Neutrophil (primary cell): ENCODE measurements around the gene RASSF8.

Experiments
- H3K27ac ChIP-seq: fragments of 200-600 bp; sonication (generic); 2 replicates; pipeline ENCODE4 v1.5.1; 2016; ENCODE audit warnings: mild to moderate bottlenecking, moderate library complexity
- H3K27me3 ChIP-seq: fragments of 200-600 bp; sonication (generic); 2 replicates; pipeline ENCODE4 v1.6.0; 2016; ENCODE audit warnings: mild to moderate bottlenecking
- H3K36me3 ChIP-seq: fragments of 200-600 bp; sonication (generic); 2 replicates; pipeline ENCODE4 v1.5.1; 2017
- H3K4me1 ChIP-seq, 2 experiments: fragments of 200-600 bp in 1 of 2; sonication (generic) in 1 of 2; 1 replicate in 1 of 2; 2 replicates in 1 of 2; pipeline versions ENCODE4 v1.5.1 to v1.6.1; 2013 to 2016; ENCODE audit warnings: low read depth in 1 of 2, low read length in 1 of 2, mild to moderate bottlenecking in 1 of 2, moderate library complexity in 1 of 2; ENCODE audit not compliant: control insufficient read depth in 1 of 2, insufficient read depth in 1 of 2
- H3K4me3 ChIP-seq, 2 experiments: fragments of 200-600 bp in 1 of 2; sonication (generic) in 1 of 2; 1 replicate in 1 of 2; 2 replicates in 1 of 2; pipeline ENCODE4 v1.5.1; 2013 to 2016; ENCODE audit warnings: low read depth in 1 of 2, low read length in 1 of 2, mild to moderate bottlenecking in 1 of 2, moderate library complexity in 1 of 2
- H3K9me3 ChIP-seq: fragments of 200-600 bp; sonication (generic); 2 replicates; pipeline ENCODE4 v1.5.1; 2016
- CTCF ChIP-seq: fragments of 200-600 bp; sonication (generic); IDR thresholded peaks from 2 replicates; pipeline ENCODE4 v1.5.1; 2016; ENCODE audit warnings: antibody characterized with exemption

Gene RASSF8

GRCh38 chr12:26029736-26030022 lies 71.2 kb downstream of the RASSF8 start:
- no peaks in the 10 kb centered on the region for H3K27me3 ChIP-seq
- no peak overlapping the region for H3K27ac ChIP-seq
- no peak for TF ChIP-seq CTCF
- H3K9me3 ChIP-seq = no peaks in the 10 kb centered on the region
- H3K36me3 ChIP-seq = no peaks in the 10 kb centered on the region
- no peak overlapping the region for H3K4me3 ChIP-seq
- no peaks in the 10 kb centered on the region for H3K4me1 ChIP-seq

DNA sequence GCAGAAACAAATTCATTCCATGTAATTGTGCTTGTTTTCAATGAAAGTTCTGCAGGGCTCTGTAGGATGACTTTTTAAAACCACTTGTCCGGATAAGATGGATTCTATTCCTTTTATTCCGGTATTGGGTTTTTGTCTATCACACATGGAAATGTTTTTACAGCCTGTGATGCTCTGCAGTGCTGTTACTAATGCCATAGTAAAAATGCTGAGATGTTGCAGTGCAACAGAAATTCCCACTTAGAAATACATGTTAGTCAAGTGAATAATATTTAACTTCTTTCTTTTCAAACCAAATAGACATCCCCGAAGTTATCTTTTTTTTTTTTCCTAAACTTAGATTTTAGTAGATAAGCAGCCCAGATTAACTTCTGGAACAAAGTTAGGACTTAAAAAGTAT lies 71.9 kb downstream of the RASSF8 start:
- Histone ChIP-seq H3K27ac (no peak overlapping the region), H3K36me3 (no peaks in the 10 kb centered on the region), H3K9me3 (no peaks in the 10 kb centered on the region), H3K4me3 (no peak overlapping the region), H3K27me3 (no peaks in the 10 kb centered on the region), H3K4me1 (no peaks in the 10 kb centered on the region)
- no peak for TF ChIP-seq CTCF

GRCh38 chr12:26031318-26031717 lies 72.8 kb downstream of the RASSF8 start:
- Histone ChIP-seq H3K27ac (no peak overlapping the region), H3K36me3 (no peaks in the 10 kb centered on the region), H3K27me3 (no peaks in the 10 kb centered on the region), H3K4me3 (no peak overlapping the region), H3K9me3 (no peaks in the 10 kb centered on the region), H3K4me1 (no peaks in the 10 kb centered on the region)
- no peak for TF ChIP-seq CTCF

DNA sequence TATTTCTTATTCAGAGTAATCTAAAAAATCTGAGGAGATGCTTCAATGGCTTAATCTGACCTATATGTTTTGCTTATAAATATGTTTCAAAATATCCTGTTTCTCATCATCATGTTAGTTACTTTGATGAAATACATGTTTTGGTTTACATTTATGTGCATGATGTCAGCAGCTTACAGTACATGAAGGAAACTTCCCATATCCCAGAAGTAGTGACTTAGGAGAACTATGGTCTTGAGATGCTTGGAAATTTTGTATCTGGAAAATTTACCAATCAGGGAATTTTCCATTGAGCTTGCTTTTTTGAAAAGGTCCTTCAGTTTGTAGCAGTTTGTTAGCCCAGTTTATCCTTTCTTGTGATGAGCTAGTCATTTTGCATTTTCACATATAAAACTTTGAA lies 73.3 kb downstream of the RASSF8 start:
- H3K36me3 ChIP-seq = no peaks in the 10 kb centered on the region
- H3K27ac ChIP-seq = no peak overlapping the region
- no peaks in the 10 kb centered on the region for H3K27me3 ChIP-seq
- H3K4me3 ChIP-seq = no peak overlapping the region
- no peak for TF ChIP-seq CTCF
- no peaks in the 10 kb centered on the region for H3K9me3 ChIP-seq
- H3K4me1 ChIP-seq = no peaks in the 10 kb centered on the region

DNA sequence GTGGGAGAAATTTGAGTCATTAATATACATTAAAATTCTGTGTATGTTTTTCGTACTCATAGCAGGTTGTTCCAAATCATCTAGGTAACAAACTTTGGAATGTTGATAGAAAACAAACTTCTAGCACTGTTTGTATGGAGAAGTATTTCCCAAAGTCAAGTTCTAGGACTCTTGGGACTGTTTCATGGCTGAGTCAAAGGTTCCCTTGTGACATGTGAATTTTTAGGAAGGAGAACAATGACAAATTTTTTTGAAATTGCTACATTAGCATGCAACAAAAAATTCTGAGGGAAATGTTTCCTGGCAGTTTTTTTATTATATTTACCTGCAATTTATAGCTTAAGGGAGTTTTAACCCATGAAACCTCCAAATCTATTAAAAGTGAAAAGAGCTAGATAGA lies 73.8 kb downstream of the RASSF8 start:
- no peak overlapping the region for H3K27ac ChIP-seq
- H3K4me1 ChIP-seq = no peaks in the 10 kb centered on the region
- no peak overlapping the region for H3K4me3 ChIP-seq
- no peaks in the 10 kb centered on the region for H3K27me3 ChIP-seq
- H3K9me3 ChIP-seq = no peaks in the 10 kb centered on the region
- no peak for TF ChIP-seq CTCF
- no peaks in the 10 kb centered on the region for H3K36me3 ChIP-seq

DNA sequence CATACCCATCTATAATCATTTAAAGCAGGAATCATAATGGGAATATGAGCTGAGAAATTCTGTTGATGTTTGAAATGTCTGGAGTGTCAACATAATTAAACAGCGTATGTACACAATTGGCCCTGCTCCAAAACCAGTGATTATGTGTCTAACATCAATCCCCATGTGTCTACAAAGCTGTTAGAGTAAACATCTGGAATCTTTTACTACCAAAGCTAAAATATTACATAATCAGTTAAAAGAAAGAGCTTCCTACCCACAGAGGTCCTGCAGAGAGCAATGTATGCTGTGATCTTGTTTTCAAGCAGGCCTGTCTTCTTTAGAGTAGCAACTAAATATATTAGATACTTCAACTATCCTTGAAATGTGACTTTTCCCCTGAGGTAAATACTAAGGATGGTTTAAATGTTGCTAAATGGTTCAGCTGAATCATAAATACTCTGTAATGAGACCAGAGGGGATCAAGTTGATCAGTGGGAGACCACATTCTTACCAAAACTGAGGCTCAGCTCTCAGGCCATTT lies 74.3 kb downstream of the RASSF8 start:
- no peaks in the 10 kb centered on the region for H3K27me3 ChIP-seq
- H3K36me3 ChIP-seq = no peaks in the 10 kb centered on the region
- H3K4me1 ChIP-seq = no peaks in the 10 kb centered on the region
- H3K27ac ChIP-seq = no peak overlapping the region
- H3K4me3 ChIP-seq = no peak overlapping the region
- H3K9me3 ChIP-seq = no peaks in the 10 kb centered on the region
- TF ChIP-seq CTCF = no peak
